T-helper 2 cell treated with Interferon-gamma antibody and Interleukin-4, amounts not matched to agents 5 μg/mL and 100 μg/mL, for 36 hours (primary cell): Measurements from ENCODE around the gene PLA2G4D.
A peak's percentile ranks its signal among the peaks of the same experiment; 100 is the strongest.

Experiments used
- DNase-seq: peaks from one replicate; pipeline ENCODE4 v3.0.0; 2021; ENCODE audit warnings: low spot score
- H3K27ac Mint-ChIP-seq: one replicate; pipeline ENCODE4 v1.8.0; 2021; ENCODE audit warnings: mild to moderate bottlenecking, mixed read lengths
- H3K27me3 Mint-ChIP-seq: one replicate; pipeline ENCODE4 v1.8.0; 2021; ENCODE audit warnings: low read depth, mixed read lengths
- H3K36me3 Mint-ChIP-seq: one replicate; pipeline ENCODE4 v1.8.0; 2021; ENCODE audit warnings: low read depth, mixed read lengths
- H3K4me1 Mint-ChIP-seq: one replicate; pipeline ENCODE4 v1.8.0; 2021; ENCODE audit warnings: low read depth, mixed read lengths
- H3K4me3 Mint-ChIP-seq: one replicate; pipeline ENCODE4 v1.8.0; 2022; ENCODE audit warnings: mild to moderate bottlenecking, moderate library complexity, mixed read lengths
- H3K9me3 Mint-ChIP-seq: one replicate; pipeline ENCODE4 v1.8.0; 2021; ENCODE audit warnings: mixed read lengths

The PLA2G4D gene

DNA sequence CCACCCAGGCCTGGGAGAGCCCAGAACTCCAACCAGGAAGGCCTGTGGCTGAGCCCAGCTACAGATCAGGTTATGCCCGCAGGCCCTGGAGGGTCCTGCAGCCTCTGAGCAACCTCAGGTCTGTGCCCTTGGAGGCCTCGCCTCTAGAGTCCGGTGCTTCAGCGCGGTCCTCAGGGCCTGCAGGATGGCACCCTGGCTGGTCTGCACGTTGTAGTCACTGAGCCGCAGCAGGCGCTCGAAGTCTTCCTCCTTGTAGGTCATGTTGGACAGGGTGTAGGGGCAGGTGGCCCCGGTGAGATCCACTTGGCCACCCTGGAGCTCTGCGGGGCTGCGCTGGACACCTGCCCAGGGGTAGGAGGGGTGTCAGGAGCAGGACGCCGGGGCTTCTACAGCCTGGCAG lies 25.8 kb downstream of the PLA2G4D start:
- Mint-ChIP-seq H3K36me3 (no peaks in the 10 kb centered on the region), H3K27me3 (peaks cover 11% of the 10 kb centered on the region), H3K4me3 (no peak overlapping the region), H3K27ac (no peak overlapping the region), H3K4me1 (peaks cover 2% of the 10 kb centered on the region), H3K9me3 (no peaks in the 10 kb centered on the region)
- no peak for DNase-seq

GRCh38 chr15:42066764-42067415 lies 27.5 kb downstream of the PLA2G4D start:
- no peaks in the 10 kb centered on the region for H3K36me3 Mint-ChIP-seq
- no peak for DNase-seq
- H3K27me3 Mint-ChIP-seq: peaks cover 11% of the 10 kb centered on the region
- H3K9me3 Mint-ChIP-seq: no peaks in the 10 kb centered on the region
- H3K4me3 Mint-ChIP-seq: no peak overlapping the region
- no peak overlapping the region for H3K27ac Mint-ChIP-seq
- H3K4me1 Mint-ChIP-seq: peaks cover 2% of the 10 kb centered on the region

DNA sequence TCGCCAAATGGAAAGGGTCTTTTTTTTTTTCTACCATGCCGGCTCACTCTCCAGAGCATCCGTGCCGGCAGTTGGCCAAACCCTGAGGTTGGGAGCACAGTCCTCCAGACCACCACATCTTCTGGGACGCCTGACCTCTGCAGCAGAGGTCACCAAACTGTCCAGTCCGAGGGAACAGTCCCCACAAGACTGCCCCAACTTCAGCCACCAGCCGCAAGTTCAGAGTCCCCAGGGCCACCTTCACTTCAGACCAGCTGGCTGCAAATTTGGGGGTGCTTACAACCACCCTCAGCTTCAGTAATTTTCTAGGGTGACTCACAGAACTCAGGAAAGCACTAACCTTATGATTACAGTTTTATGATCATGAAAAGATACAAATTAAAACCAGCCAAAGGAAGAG lies 28.9 kb downstream of the PLA2G4D start:
- H3K9me3 Mint-ChIP-seq: no peaks in the 10 kb centered on the region
- H3K4me1 Mint-ChIP-seq: peaks cover 3% of the 10 kb centered on the region
- no peaks in the 10 kb centered on the region for H3K36me3 Mint-ChIP-seq
- H3K27me3 Mint-ChIP-seq: peaks cover 11% of the 10 kb centered on the region
- H3K27ac Mint-ChIP-seq: no peak overlapping the region
- no peak overlapping the region for H3K4me3 Mint-ChIP-seq
- DNase-seq: no peak

DNA sequence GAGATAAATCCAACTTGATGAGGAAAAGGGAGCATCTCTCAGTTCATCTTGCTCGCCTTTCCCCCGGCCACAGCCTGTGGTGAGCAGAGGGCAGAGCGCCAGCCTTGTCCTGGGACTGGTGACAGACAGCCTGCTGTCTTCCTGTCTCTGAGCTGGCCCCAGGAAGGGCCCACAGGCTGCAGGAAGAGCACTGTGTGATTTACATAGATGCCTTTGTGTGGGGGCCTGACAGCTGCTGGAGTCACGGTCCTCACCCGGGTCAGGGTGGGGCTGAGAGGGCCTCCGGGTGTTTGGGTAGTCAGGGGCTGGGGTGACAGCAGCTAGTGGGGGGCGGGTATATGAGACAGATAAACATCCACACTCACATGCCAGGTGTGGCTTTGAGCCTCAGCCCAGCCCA lies 29.3 kb downstream of the PLA2G4D start:
- Mint-ChIP-seq H3K36me3 (no peaks in the 10 kb centered on the region), H3K27me3 (peaks cover 11% of the 10 kb centered on the region), H3K4me1 (peaks cover 3% of the 10 kb centered on the region), H3K9me3 (no peaks in the 10 kb centered on the region), H3K4me3 (no peak overlapping the region), H3K27ac (no peak overlapping the region)
- DNase-seq: no peak

DNA sequence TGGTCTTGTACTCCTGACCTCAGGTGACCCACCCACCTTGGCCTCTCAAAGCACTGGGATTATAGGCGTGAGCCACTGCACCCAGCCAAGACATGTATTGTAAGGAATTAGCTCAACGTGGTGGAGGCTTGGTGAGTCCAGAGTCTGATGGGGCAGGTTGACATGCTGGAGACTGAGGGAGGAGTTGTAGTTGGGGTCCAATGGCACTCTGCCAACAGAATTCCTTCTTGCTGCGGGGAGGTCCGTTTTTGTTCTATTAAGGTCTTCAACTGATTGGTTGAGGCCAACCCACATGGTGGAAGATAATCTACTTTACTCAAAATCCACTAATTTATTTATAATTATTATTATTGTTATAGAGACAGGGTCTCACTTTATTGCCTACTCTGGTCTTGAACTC lies 30.1 kb downstream of the PLA2G4D start:
- no peak overlapping the region for H3K27ac Mint-ChIP-seq

DNA sequence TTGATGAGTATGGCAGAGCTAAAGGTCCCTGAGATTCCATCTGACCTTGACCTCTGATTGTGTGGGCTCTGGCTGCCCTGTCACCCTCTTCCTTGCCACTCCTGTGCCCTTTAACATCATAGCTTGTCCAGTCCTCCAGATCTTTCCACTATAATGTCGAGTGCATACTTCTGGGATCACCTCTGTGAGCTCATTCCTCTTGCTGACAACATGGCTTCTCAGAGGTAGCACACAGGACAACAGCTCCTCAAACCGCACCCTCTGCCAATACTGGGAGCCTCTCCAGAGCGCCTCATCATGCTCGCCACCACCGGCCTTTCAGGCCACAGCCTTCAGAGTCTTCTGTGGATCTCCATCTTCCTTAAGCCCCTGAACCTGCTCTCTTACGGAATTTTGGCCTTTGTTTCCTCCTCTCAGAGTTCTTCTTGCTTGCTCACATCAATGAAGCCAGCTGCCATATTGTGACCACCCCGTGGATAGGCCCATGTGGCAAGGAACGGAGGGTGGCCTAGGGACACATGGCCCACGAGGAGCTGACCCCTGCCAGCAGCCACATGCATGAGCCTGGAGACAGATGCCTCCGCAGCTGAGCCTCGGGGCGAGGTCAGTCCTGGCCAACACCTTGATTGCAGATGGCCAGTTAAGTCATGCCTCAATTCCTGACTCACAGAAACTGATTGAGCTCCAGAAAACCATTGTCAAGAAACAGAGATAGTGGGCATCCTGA lies 31.1 kb downstream of the PLA2G4D start:
- no peaks in the 10 kb centered on the region for H3K9me3 Mint-ChIP-seq
- H3K4me3 Mint-ChIP-seq: no peak overlapping the region
- H3K27me3 Mint-ChIP-seq: peaks cover 15% of the 10 kb centered on the region
- no peak overlapping the region for H3K27ac Mint-ChIP-seq
- peaks cover 6% of the 10 kb centered on the region for H3K4me1 Mint-ChIP-seq
- no peaks in the 10 kb centered on the region for H3K36me3 Mint-ChIP-seq
- no peak for DNase-seq

More for the DNA sequence above, 30.1 kb downstream of the PLA2G4D start:
- no peak for DNase-seq
- no peaks in the 10 kb centered on the region for H3K36me3 Mint-ChIP-seq
- H3K4me3 Mint-ChIP-seq: no peak overlapping the region
- peaks cover 12% of the 10 kb centered on the region for H3K27me3 Mint-ChIP-seq
- H3K4me1 Mint-ChIP-seq: peaks cover 6% of the 10 kb centered on the region
- H3K9me3 Mint-ChIP-seq: no peaks in the 10 kb centered on the region

DNA sequence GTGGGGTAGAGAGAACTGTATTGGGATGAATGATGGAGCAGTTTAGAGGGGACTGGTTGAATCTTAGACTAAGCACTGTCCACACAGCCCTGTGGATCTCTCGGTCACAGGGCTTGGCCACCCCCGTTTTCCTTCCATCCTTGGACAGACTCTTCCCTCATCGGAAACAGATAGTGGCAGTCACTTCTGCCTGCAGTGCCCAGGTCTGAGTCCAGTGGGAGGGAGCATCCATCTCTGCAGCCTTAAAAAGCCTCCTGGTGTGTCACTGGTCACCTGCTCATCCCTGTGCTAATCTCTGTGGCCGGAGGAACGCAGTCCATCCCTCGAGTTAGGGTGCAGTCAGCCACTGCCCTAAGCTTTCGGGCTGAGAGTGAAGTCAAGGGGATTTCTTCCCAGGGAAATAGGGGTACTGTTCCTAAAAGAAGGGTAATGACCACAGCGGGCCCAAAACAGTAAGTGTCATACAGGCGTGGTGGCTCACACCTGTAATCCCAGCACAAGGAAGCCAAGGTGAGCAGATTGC lies 32.0 kb downstream of the PLA2G4D start:
- Mint-ChIP-seq H3K27me3 (peaks cover 21% of the 10 kb centered on the region), H3K4me1 (peaks cover 7% of the 10 kb centered on the region), H3K36me3 (no peaks in the 10 kb centered on the region), H3K9me3 (no peaks in the 10 kb centered on the region), H3K27ac (no peak overlapping the region), H3K4me3 (no peak overlapping the region)
- no peak for DNase-seq

DNA sequence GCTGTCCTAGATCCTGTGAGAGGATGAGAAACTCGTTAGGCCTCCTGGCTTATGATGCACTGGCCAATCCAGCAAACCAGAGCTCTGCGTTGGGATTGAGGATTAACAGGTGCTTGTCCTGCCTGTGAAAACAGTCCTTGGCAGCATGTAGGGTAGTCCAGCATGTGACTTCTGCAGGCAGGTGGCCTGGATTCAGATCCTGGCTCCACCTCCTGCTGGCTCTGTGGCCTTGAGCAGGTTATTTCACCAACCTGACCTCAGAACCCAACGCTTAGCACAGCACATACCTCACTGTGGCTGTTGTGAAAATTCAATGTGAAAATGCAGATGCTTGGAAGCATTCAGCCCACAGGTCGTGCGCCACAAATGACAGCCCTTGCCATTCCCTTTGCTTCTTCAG lies 33.6 kb downstream of the PLA2G4D start:
- H3K27ac Mint-ChIP-seq: no peak overlapping the region

GRCh38 chr15:42060477-42060763 lies 33.9 kb downstream of the PLA2G4D start:
- no peak overlapping the region for H3K27ac Mint-ChIP-seq
- H3K27me3 Mint-ChIP-seq: peaks cover 31% of the 10 kb centered on the region
- no peak for DNase-seq
- H3K4me1 Mint-ChIP-seq: peaks cover 11% of the 10 kb centered on the region
- no peak overlapping the region for H3K4me3 Mint-ChIP-seq
- H3K9me3 Mint-ChIP-seq: no peaks in the 10 kb centered on the region
- H3K36me3 Mint-ChIP-seq: no peaks in the 10 kb centered on the region

More for the DNA sequence above, 33.6 kb downstream of the PLA2G4D start:
- Mint-ChIP-seq H3K4me3 (no peak overlapping the region), H3K36me3 (no peaks in the 10 kb centered on the region), H3K27me3 (peaks cover 28% of the 10 kb centered on the region), H3K9me3 (no peaks in the 10 kb centered on the region), H3K4me1 (peaks cover 11% of the 10 kb centered on the region)
- no peak for DNase-seq

DNA sequence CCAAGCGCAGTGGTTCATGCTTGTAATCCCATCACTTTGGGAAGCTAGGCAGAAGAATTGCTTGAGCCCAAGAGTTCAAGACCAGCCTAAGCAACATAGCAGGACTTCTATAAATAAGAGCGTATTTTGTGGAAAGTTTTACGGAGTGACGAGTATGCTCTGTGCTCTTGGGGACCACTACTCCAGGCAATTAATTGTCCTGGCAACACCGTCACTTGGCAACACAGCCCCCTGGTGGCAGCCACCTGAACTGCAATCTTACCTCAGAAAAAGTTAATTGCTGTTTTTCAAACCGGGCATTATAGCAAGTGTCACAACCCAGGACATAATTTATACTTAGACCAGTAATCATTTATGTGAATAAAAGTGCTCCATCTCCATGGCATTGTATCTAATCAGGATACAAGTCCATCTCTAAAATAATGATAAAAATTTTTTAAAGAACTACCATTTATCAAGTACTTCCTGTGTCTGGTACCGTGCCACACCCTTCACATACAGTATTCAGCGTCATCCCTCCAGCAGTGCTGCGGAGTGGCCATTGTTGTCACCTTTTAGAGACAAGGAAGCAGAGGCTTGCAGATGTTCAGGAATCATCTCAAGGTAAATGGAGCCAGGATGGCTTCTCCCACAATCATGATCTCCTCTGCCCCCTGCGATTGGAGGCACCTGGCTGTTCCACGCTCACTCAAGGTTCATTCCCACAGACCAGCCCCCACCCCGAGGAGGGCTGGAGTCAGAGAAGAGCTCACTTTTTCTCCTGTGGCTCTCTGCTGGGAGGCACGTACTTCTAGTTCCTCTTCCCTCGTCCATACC lies 34.5 kb downstream of the PLA2G4D start:
- Mint-ChIP-seq H3K9me3 (no peaks in the 10 kb centered on the region), H3K27ac (peak overlapping the region; percentile 50), H3K27me3 (peaks cover 36% of the 10 kb centered on the region), H3K36me3 (no peaks in the 10 kb centered on the region), H3K4me1 (peaks cover 11% of the 10 kb centered on the region), H3K4me3 (no peak overlapping the region)
- DNase-seq: peak; percentile 37

DNA sequence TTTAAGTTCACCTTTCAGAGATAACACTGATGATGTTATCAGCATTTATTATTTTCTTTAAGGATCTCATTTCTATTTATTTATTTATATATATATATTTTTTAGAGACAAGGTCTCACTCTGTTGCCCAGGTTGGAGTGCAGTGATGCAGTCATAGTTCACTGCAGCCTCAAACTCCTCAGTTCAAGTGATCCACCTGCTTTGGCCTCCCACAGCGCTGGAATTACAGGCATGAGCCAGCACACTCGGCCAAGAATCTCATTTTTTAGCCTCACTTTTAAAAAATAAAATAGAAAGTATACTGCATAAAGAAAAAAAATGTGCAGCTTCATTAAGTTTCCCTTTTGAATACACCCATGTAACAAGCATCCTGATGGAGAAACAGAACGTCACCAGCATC lies 35.6 kb downstream of the PLA2G4D start:
- Mint-ChIP-seq H3K27ac (no peak overlapping the region), H3K27me3 (peaks cover 38% of the 10 kb centered on the region), H3K9me3 (no peaks in the 10 kb centered on the region), H3K4me3 (no peak overlapping the region), H3K36me3 (no peaks in the 10 kb centered on the region), H3K4me1 (peaks cover 11% of the 10 kb centered on the region)
- DNase-seq: no peak

- Mint-ChIP-seq H3K36me3 (no peaks in the 10 kb centered on the region), H3K4me1 (peaks cover 11% of the 10 kb centered on the region), H3K9me3 (no peaks in the 10 kb centered on the region), H3K4me3 (no peak overlapping the region), H3K27ac (no peak overlapping the region), H3K27me3 (peaks cover 44% of the 10 kb centered on the region)
- no peak for DNase-seq
Measured at GRCh38 chr15:42057799-42058646, 36.3 kb downstream of the PLA2G4D start.

- Mint-ChIP-seq H3K27ac (no peak overlapping the region), H3K9me3 (no peaks in the 10 kb centered on the region), H3K4me1 (peaks cover 11% of the 10 kb centered on the region), H3K36me3 (no peaks in the 10 kb centered on the region), H3K27me3 (peaks cover 46% of the 10 kb centered on the region), H3K4me3 (peak overlapping the region; percentile 51)
- peak; percentile 36 for DNase-seq
Measured at GRCh38 chr15:42056934-42057798, 37.2 kb downstream of the PLA2G4D start.
